ENCODE measurements around the gene EFHD1. TPM values are rescaled to one million over a fixed set of nuclear protein-coding genes. Genes with fewer than 3 reads are reported as not detected.
"Not testable (repeated sequence)": the region's sequence is repeated elsewhere in the genome, so short reads cannot be mapped to it uniquely, and the experiment has no call there.

Gene EFHD1
- total RNA-seq, 1 donor from 2014 or later = not detected

GRCh38 chr2:232615339-232615738, 18.1 kb upstream of the EFHD1 start:
- DNase-seq (ENCODE audit: low read depth, low spot score) = no peak

- no peak for DNase-seq (ENCODE audit: low read depth, low spot score)
Measured at GRCh38 chr2:232621186-232621585, 12.2 kb upstream of the EFHD1 start.

GRCh38 chr2:232622563-232622962, 10.8 kb upstream of the EFHD1 start:
- DNase-seq (ENCODE audit: low read depth, low spot score) = no peak

GRCh38 chr2:232623768-232624765, 9.3 kb upstream of the EFHD1 start:
- no peak for DNase-seq (ENCODE audit: low read depth, low spot score)

- no peak for DNase-seq (ENCODE audit: low read depth, low spot score)
Measured at GRCh38 chr2:232626584-232626983, 6.8 kb upstream of the EFHD1 start.

- DNase-seq (ENCODE audit: low read depth, low spot score) = no peak
Measured at GRCh38 chr2:232628466-232629128, 4.8 kb upstream of the EFHD1 start.

GRCh38 chr2:232629129-232629475, 4.3 kb upstream of the EFHD1 start:
- no peak for DNase-seq (ENCODE audit: low read depth, low spot score)

- no peak for DNase-seq (ENCODE audit: low read depth, low spot score)
Measured at GRCh38 chr2:232632229-232632903, 1.0 kb upstream of the EFHD1 start.

GRCh38 chr2:232632904-232633412, 446 bp upstream of the EFHD1 start:
- no peak for DNase-seq (ENCODE audit: low read depth, low spot score)

- no peak for DNase-seq (ENCODE audit: low read depth, low spot score)
Measured at GRCh38 chr2:232634206-232635150, 1.1 kb downstream of the EFHD1 start.

- not testable (repeated sequence) for DNase-seq (ENCODE audit: low read depth, low spot score)
Measured at GRCh38 chr2:232635376-232635775, 2.0 kb downstream of the EFHD1 start.

GRCh38 chr2:232635820-232636219, 2.4 kb downstream of the EFHD1 start:
- DNase-seq (ENCODE audit: low read depth, low spot score) = no peak

- no peak for DNase-seq (ENCODE audit: low read depth, low spot score)
Measured at GRCh38 chr2:232636788-232637420, 3.5 kb downstream of the EFHD1 start.

- no peak for DNase-seq (ENCODE audit: low read depth, low spot score)
Measured at GRCh38 chr2:232637866-232638583, 4.6 kb downstream of the EFHD1 start.

GRCh38 chr2:232641153-232641848, 7.9 kb downstream of the EFHD1 start:
- no peak for DNase-seq (ENCODE audit: low read depth, low spot score)

GRCh38 chr2:232643147-232643425, 9.7 kb downstream of the EFHD1 start:
- no peak for DNase-seq (ENCODE audit: low read depth, low spot score)

GRCh38 chr2:232643813-232644347, 10.5 kb downstream of the EFHD1 start:
- no peak for DNase-seq (ENCODE audit: low read depth, low spot score)

GRCh38 chr2:232645061-232645460, 11.7 kb downstream of the EFHD1 start:
- no peak for DNase-seq (ENCODE audit: low read depth, low spot score)

GRCh38 chr2:232646726-232647125, 13.3 kb downstream of the EFHD1 start:
- no peak for DNase-seq (ENCODE audit: low read depth, low spot score)
